ENCODE results near the gene SHOC2.

DNA sequence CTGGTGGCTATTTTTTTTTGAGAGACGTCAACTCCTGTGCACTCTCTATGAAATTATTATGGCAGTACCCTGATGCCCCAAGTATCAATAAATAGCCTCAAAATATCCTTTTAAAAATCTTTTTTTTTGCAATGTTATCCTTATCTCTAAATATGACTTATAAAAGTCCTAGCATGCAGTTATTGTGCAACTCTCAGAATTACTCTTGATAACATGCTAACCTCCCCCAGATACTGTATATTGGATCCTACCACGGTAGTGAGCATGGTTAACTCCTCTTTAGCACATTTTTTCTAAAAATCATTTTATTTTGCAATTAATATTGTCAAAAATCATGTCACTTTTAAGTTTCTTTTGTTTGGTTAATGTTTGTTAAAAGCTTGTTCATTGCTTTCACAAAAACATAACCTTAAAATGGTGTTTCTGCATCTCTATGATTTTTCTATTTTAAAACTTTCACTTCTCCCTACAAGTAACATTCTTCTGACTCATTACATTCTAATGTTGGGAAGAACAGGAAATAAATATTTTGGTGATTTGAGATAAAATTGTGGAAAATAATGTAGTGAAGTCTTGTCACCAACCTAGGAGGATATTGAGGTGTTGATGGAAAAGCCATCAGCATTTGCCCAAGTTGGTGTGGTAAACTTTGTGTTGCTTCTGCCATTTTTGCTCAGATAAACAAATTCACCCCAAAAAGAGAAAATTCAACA lies 115.3 kb downstream of the SHOC2 start:
- TF ChIP-seq POLR2A (IDR thresholded peaks at IDR 0.05; ENCODE audit: low read depth, low read length) (no peak), POLR2AphosphoS5 (IDR thresholded peaks at IDR 0.05; ENCODE audit: low read depth, low read length) (no peak), PAX5 (IDR thresholded peaks at IDR 0.05; ENCODE audit: insufficient read depth, low read length, severe bottlenecking) (no peak), TAF1 (IDR thresholded peaks at IDR 0.05; ENCODE audit: low read depth, low read length) (no peak)
